A549 (cell line): ENCODE results near the gene GMDS. TPM values are rescaled to one million over a fixed set of nuclear protein-coding genes. Genes with fewer than 3 reads are reported as not detected.

Experiments
- ATAC-seq, 2 experiments: fragments of 200-7000 bp in 1 of 2; fragments of >200 bp in 1 of 2; cut with Nextera tagmentation in 1 of 2; cut with Tn5 transposase in 1 of 2; 3 replicates each; pipeline versions ENCODE4 v1.8.0 to v1.9.1; 2018 to 2020; ENCODE audit warnings: mild to moderate bottlenecking in 1 of 2, moderate library complexity in 1 of 2
- CTCF ChIA-PET: fragments of 300-600 bp; sonication (Branson Sonifier 250); formaldehyde crosslinking; extraction: SDS; loops from one replicate; lab custom pipeline; 2021; ENCODE audit warnings: antibody characterized with exemption, inconsistent platforms; lab: Yijun Ruan, JAX
- POLR2A ChIA-PET: fragments of 350-600 bp; formaldehyde crosslinking; extraction: SDS; loops from one replicate; lab custom pipeline; 2021; ENCODE audit warnings: antibody characterized with exemption, inconsistent platforms; lab: Yijun Ruan, JAX
- DNase-seq, 2 experiments: peaks; one replicate each; pipeline versions ENCODE4 v3.0.0 to v3.0.0-alpha.2; 2011 to 2016; ENCODE audit warnings: low read depth in 1 of 2, low spot score in 1 of 2
- FAIRE-seq: peaks from 2 replicates; lab custom pipeline; 2011; peaks lifted over from hg19 to GRCh38; lab: Jason Lieb, UNC
- H3K27ac ChIP-seq, 2 experiments: fragments of >200 bp; sonication (Bioruptor Twin); formaldehyde crosslinking; 3 replicates each; pipeline ENCODE4 v1.5.1; 2016 to 2017
- H3K4me1 ChIP-seq: fragments of >200 bp; sonication (Bioruptor Twin); formaldehyde crosslinking; 3 replicates; pipeline ENCODE4 v1.6.1; 2016
- H3K4me2 ChIP-seq: fragments of >200 bp; sonication (Bioruptor Twin); formaldehyde crosslinking; 3 replicates; pipeline ENCODE4 v1.6.1; 2016
- H3K4me3 ChIP-seq: fragments of >200 bp; sonication (Bioruptor Twin); formaldehyde crosslinking; 3 replicates; pipeline ENCODE4 v1.5.1; 2016
- H3K9me3 ChIP-seq: fragments of >200 bp; sonication (Bioruptor Twin); formaldehyde crosslinking; 3 replicates; pipeline ENCODE4 v1.6.1; 2016
- ATOH8 ChIP-seq: fragments of 250-450 bp; sonication (Bioruptor Pico); IDR thresholded peaks from 2 replicates; pipeline ENCODE4 v1.5.0; 2020; ENCODE audit warnings: low read depth, mild to moderate bottlenecking, moderate library complexity
- BHLHE40 ChIP-seq: IDR thresholded peaks from 2 replicates; pipeline ENCODE4 v1.6.1; 2012; ENCODE audit warnings: low read depth, low read length, inconsistent platforms
- CBX2 ChIP-seq: fragments of 200-600 bp; sonication (generic); IDR thresholded peaks from 2 replicates; pipeline ENCODE4 v1.6.1; 2016; ENCODE audit warnings: low read depth, mild to moderate bottlenecking, borderline replicate concordance
- CBX8 ChIP-seq: fragments of 200-600 bp; sonication (generic); IDR thresholded peaks from 2 replicates; pipeline ENCODE4 v1.6.1; 2016
- CEBPB ChIP-seq, 2 experiments: fragments of >200 bp in 1 of 2; sonication (Bioruptor Twin) in 1 of 2; formaldehyde crosslinking in 1 of 2; IDR thresholded peaks; 2 replicates each; pipeline ENCODE4 v1.6.1; 2012 to 2016
- CHD2 ChIP-seq: fragments of 150-350 bp; IDR thresholded peaks from 2 replicates; pipeline ENCODE4 v1.6.1; 2014; ENCODE audit warnings: low read length; ENCODE audit not compliant: partially characterized antibody
- CHD4 ChIP-seq: fragments of 200-600 bp; sonication (generic); IDR thresholded peaks from 2 replicates; pipeline ENCODE4 v1.6.1; 2016; ENCODE audit warnings: antibody characterized with exemption, mild to moderate bottlenecking, borderline replicate concordance
- EHF ChIP-seq: fragments of 250-450 bp; sonication (Bioruptor Pico); IDR thresholded peaks from 2 replicates; pipeline ENCODE4 v1.5.0; 2020; ENCODE audit warnings: mild to moderate bottlenecking
- EP300 ChIP-seq, 2 experiments: fragments of >200 bp; sonication (Bioruptor Twin); formaldehyde crosslinking; IDR thresholded peaks; 2 replicates in 1 of 2; 3 replicates in 1 of 2; pipeline ENCODE4 v1.6.1; 2016 to 2017
- ESRRA ChIP-seq: fragments of 150-350 bp; IDR thresholded peaks from 2 replicates; pipeline ENCODE4 v1.6.1; 2014; ENCODE audit warnings: mild to moderate bottlenecking, low read length, borderline replicate concordance
- FOSB ChIP-seq: fragments of 250-450 bp; sonication (Bioruptor Pico); IDR thresholded peaks from 2 replicates; pipeline ENCODE4 v1.5.0; 2020; ENCODE audit warnings: mild to moderate bottlenecking, moderate library complexity
- FOSL2 ChIP-seq, 2 experiments: fragments of 450-650 bp in 1 of 2; fragments of >200 bp in 1 of 2; sonication (Bioruptor Twin) in 1 of 2; formaldehyde crosslinking; IDR thresholded peaks; 2 replicates each; pipeline versions ENCODE4 v1.5.0 to v1.6.1; 2016 to 2020; ENCODE audit warnings: mild to moderate bottlenecking in 1 of 2, moderate library complexity in 1 of 2
- HDAC2 ChIP-seq: fragments of 200-600 bp; sonication (generic); IDR thresholded peaks from 2 replicates; pipeline ENCODE4 v1.6.1; 2016
- HEYL ChIP-seq: fragments of 250-450 bp; sonication (Bioruptor Pico); IDR thresholded peaks from 2 replicates; pipeline ENCODE4 v1.8.0; 2021; ENCODE audit warnings: mild to moderate bottlenecking, moderate library complexity
- HOXA7 ChIP-seq: fragments of 250-450 bp; sonication (Bioruptor Pico); IDR thresholded peaks from 2 replicates; pipeline ENCODE4 v1.5.0; 2020; ENCODE audit warnings: mild to moderate bottlenecking, moderate library complexity
- JUN ChIP-seq, 2 experiments: fragments of >200 bp; sonication (Bioruptor Twin); formaldehyde crosslinking; IDR thresholded peaks; 2 replicates in 1 of 2; 3 replicates in 1 of 2; pipeline ENCODE4 v1.6.1; 2016 to 2017
- JUNB ChIP-seq: fragments of >200 bp; sonication (Bioruptor Twin); formaldehyde crosslinking; IDR thresholded peaks from 2 replicates; pipeline ENCODE4 v1.6.1; 2016
- KDM5A ChIP-seq: fragments of 200-600 bp; sonication (generic); IDR thresholded peaks from 2 replicates; pipeline ENCODE4 v1.6.1; 2016; ENCODE audit warnings: antibody characterized with exemption, mild to moderate bottlenecking
- MAX ChIP-seq: IDR thresholded peaks from 2 replicates; pipeline ENCODE4 v1.6.1; 2012
- MAZ ChIP-seq: fragments of 150-350 bp; IDR thresholded peaks from 2 replicates; pipeline ENCODE4 v1.6.1; 2014; ENCODE audit warnings: antibody characterized with exemption, low read depth, low read length, borderline replicate concordance
- PBX3 ChIP-seq: IDR thresholded peaks from 2 replicates; pipeline ENCODE4 v1.6.1; 2012
- PHF8 ChIP-seq: fragments of 200-600 bp; sonication (generic); IDR thresholded peaks from 2 replicates; pipeline ENCODE4 v1.6.1; 2016; ENCODE audit warnings: low read depth, mild to moderate bottlenecking, antibody characterized with exemption, moderate library complexity, borderline replicate concordance
- RAD21 ChIP-seq, 2 experiments: fragments of >200 bp in 1 of 2; sonication (Bioruptor Twin) in 1 of 2; formaldehyde crosslinking in 1 of 2; IDR thresholded peaks in 1 of 2; conservative IDR thresholded peaks in 1 of 2; 2 replicates in 1 of 2; 3 replicates in 1 of 2; pipeline ENCODE4 v1.6.1; 2012 to 2018; ENCODE audit warnings: inconsistent platforms in 1 of 2
- RCOR1 ChIP-seq: fragments of 150-350 bp; IDR thresholded peaks from 2 replicates; pipeline ENCODE4 v1.6.1; 2014; ENCODE audit warnings: antibody characterized with exemption, low read length, low read depth
- TFCP2L1 ChIP-seq: fragments of 250-450 bp; sonication (Bioruptor Pico); IDR thresholded peaks from 2 replicates; pipeline ENCODE4 v1.5.0; 2021; ENCODE audit warnings: mild to moderate bottlenecking
- USF2 ChIP-seq: fragments of 450-650 bp; IDR thresholded peaks from 2 replicates; pipeline ENCODE4 v1.6.1; 2014; ENCODE audit warnings: antibody characterized with exemption
- ZC3H11A ChIP-seq: fragments of 450-650 bp; IDR thresholded peaks from 2 replicates; pipeline ENCODE4 v1.6.1; 2014; ENCODE audit warnings: antibody characterized with exemption, mild to moderate bottlenecking
- WGBS: methylation state at CpG from one replicate; pipeline ENCODE4 v1.1.6; 2017; ENCODE audit errors: missing lambda C conversion rate; 5-methylcytosine and 5-hydroxymethylcytosine counted together
- polyA plus RNA-seq, 4 experiments: library from polyadenylated mRNA; depleted of rRNA in 3 of 4; stranded (reverse); fragments of >200 nt; fragmentation: RNase III in 1 of 4; extraction: RNeasy Plus Mini Kit Qiagen cat#74134 plus additional on column Dnase treatment in 1 of 4; gene quantifications; 2 replicates in 3 of 4; 3 replicates in 1 of 4; pipeline ENCODE4 v1.2.3, GENCODE V29; 2011 to 2017

GMDS gene
- polyA plus RNA-seq, 2 of the 4 experiments (the other 2 are of a cell fraction): 9.9 to 12.4 TPM

- CTCF ChIA-PET: no interaction called here
These were observed 540.2 kb downstream of the GMDS start for GRCh38 chr6:1705183-1705582.

GRCh38 chr6:1704711-1705110, 540.7 kb downstream of the GMDS start:
- ATAC-seq: no peak
- Histone ChIP-seq H3K4me1 (no peaks in the 10 kb centered on the region), H3K4me3 (no peak overlapping the region), H3K4me2 (no peak overlapping the region), H3K9me3 (no peaks in the 10 kb centered on the region), H3K27ac (no peak overlapping the region)
- CTCF ChIA-PET: no interaction called here
- FAIRE-seq: no peak
- TF ChIP-seq RAD21 (conservative IDR thresholded peaks at IDR 0.05 in 1 of 2, IDR thresholded peaks at IDR 0.05 in 1 of 2): no peak
- TF ChIP-seq HEYL: no peak
- TF ChIP-seq PHF8: no peak
- TF ChIP-seq ESRRA: no peak
- TF ChIP-seq CHD2: no peak
- 75% methylated on average over 7 of the region's 7 CpGs for WGBS
- no peak for DNase-seq
- POLR2A ChIA-PET: no interaction called here

More at GRCh38 chr6:1705183-1705582, 540.2 kb downstream of the GMDS start:
- Histone ChIP-seq H3K9me3 (no peaks in the 10 kb centered on the region), H3K27ac (no peak overlapping the region), H3K4me1 (no peaks in the 10 kb centered on the region), H3K4me2 (no peak overlapping the region), H3K4me3 (no peak overlapping the region)
- ATAC-seq: no peak
- TF ChIP-seq BHLHE40 (no peak), KDM5A (no peak), USF2 (no peak), TFCP2L1 (CRISPR knock-in tag) (no peak), EP300 (IDR thresholded peaks at IDR 0.05) (no peak), CBX2 (no peak), JUN (IDR thresholded peaks at IDR 0.05) (no peak), ESRRA (no peak), EHF (CRISPR knock-in tag) (no peak), CEBPB (IDR thresholded peaks at IDR 0.05) (no peak), HDAC2 (no peak), HEYL (no peak), JUNB (no peak), HOXA7 (no peak), CBX8 (no peak)
- POLR2A ChIA-PET: no interaction called here
- DNase-seq: no peak
- 64% methylated on average over 4 of the region's 4 CpGs for WGBS
- FAIRE-seq: no peak

GRCh38 chr6:1703923-1704322, 541.5 kb downstream of the GMDS start:
- POLR2A ChIA-PET: no interaction called here
- ATAC-seq: no peak
- Histone ChIP-seq H3K27ac (no peak overlapping the region), H3K4me2 (no peak overlapping the region), H3K4me3 (no peak overlapping the region), H3K4me1 (no peaks in the 10 kb centered on the region), H3K9me3 (no peaks in the 10 kb centered on the region)
- FAIRE-seq: no peak
- CTCF ChIA-PET: interaction anchor here (1.9 kb wide), 1 partner anchor 17 kb away, joined by 5 read pairs; no protein-coding TSS in a partner anchor
- 59% methylated on average over 5 of the region's 6 CpGs for WGBS
- TF ChIP-seq ESRRA (no peak), ATOH8 (CRISPR knock-in tag) (no peak), PBX3 (no peak), FOSL2 (IDR thresholded peaks at IDR 0.05) (no peak), FOSL2 (CRISPR knock-in tag; IDR thresholded peaks at IDR 0.05) (no peak), ZC3H11A (no peak), FOSB (no peak), HEYL (no peak), CHD4 (no peak), MAZ (no peak), TFCP2L1 (CRISPR knock-in tag) (no peak), MAX (no peak), RCOR1 (no peak)
- DNase-seq: no peak
